Measurements from ENCODE around the gene PPT2. TPM values are rescaled to one million over a fixed set of nuclear protein-coding genes. Genes with fewer than 3 reads are reported as not detected.

Gene PPT2
- total and polyA plus RNA-seq, 2 donors (not counting 3 experiments of a cell fraction or from before 2014, with no cell fraction given), result 27.2 to 47.3 TPM

DNA sequence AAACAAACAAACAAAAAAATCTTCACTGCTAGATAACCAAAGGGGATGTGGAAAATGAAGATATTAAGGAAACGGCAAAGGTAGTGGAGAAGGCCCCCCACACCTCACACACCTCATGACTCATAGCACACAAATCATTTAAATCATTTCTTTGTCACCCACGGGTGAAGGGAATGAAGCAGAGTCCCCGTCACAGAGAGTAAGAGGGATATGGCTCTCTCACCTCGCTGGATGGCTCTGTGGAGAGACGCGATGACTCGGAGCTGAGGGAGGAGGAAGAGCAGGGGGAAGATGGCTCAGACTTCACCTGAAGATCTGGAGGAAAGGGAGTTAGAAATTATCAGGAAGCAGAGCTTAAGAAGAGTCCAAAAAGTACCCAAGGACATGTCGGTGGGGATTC is 27.1 kb upstream of the PPT2 start:
- peaks cover 20% of the 10 kb centered on the region for H3K4me1 ChIP-seq (ENCODE audit: control insufficient read depth, extremely low read depth, insufficient read depth, low read length)
- no peak for FAIRE-seq
- dilution Hi-C loops (cut with MboI; ENCODE audit: extremely low pct_ligation_motif_present, low sequenced_read_pairs) (no loop called here), intact Hi-C loops (cut with micrococcal nuclease) (no loop called here)
- H3K27me3 ChIP-seq (ENCODE audit: control insufficient read depth in 2 of 2, insufficient read depth in 2 of 2, low read length in 2 of 2), result no peaks in the 10 kb centered on the region
- no peak for TF ChIP-seq POLR2A (IDR thresholded peaks at IDR 0.05; ENCODE audit: low read depth, low read length)
- no peak for TF ChIP-seq EZH2 (IDR thresholded peaks at IDR 0.05; ENCODE audit: borderline replicate concordance, low read depth, low read length, severe bottlenecking)
- TF ChIP-seq POLR2AphosphoS5 (IDR thresholded peaks at IDR 0.05; ENCODE audit: insufficient read depth, low read depth, low read length), result no peak
- TF ChIP-seq, protein P1, sequence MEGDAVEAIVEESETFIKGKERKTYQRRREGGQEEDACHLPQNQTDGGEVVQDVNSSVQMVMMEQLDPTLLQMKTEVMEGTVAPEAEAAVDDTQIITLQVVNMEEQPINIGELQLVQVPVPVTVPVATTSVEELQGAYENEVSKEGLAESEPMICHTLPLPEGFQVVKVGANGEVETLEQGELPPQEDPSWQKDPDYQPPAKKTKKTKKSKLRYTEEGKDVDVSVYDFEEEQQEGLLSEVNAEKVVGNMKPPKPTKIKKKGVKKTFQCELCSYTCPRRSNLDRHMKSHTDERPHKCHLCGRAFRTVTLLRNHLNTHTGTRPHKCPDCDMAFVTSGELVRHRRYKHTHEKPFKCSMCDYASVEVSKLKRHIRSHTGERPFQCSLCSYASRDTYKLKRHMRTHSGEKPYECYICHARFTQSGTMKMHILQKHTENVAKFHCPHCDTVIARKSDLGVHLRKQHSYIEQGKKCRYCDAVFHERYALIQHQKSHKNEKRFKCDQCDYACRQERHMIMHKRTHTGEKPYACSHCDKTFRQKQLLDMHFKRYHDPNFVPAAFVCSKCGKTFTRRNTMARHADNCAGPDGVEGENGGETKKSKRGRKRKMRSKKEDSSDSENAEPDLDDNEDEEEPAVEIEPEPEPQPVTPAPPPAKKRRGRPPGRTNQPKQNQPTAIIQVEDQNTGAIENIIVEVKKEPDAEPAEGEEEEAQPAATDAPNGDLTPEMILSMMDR (IDR thresholded peaks at IDR 0.05; ENCODE audit: extremely low read depth in 1 of 2, insufficient read depth in 1 of 2, low read depth in 1 of 2, low read length in 2 of 2), result no peak
- TF ChIP-seq JUN (IDR thresholded peaks at IDR 0.05; ENCODE audit: borderline replicate concordance, insufficient read depth, insufficient read length, low read depth), result no peak
- no peak for TF ChIP-seq FOS (IDR thresholded peaks at IDR 0.05; ENCODE audit: borderline replicate concordance, insufficient read depth, low read length)
- no peak for TF ChIP-seq MYC (IDR thresholded peaks at IDR 0.05; ENCODE audit: low read depth, low read length)
- no peak for TF ChIP-seq GATA2 (IDR thresholded peaks at IDR 0.05; ENCODE audit: insufficient read depth, insufficient read length, low read depth, low read length)
- TF ChIP-seq, protein P2, sequence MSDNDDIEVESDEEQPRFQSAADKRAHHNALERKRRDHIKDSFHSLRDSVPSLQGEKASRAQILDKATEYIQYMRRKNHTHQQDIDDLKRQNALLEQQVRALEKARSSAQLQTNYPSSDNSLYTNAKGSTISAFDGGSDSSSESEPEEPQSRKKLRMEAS (IDR thresholded peaks at IDR 0.05; ENCODE audit: insufficient read depth, insufficient read length), result no peak
- no peaks in the 10 kb centered on the region for H4K20me1 ChIP-seq (replicated peaks; ENCODE audit: control insufficient read depth, extremely low read depth, insufficient read depth, low read length)
- peak overlapping the region in 2 of 3 experiments; percentile 84 to 99 for H3K4me3 ChIP-seq (replicated peaks in 1 of 3; ENCODE audit: insufficient read depth in 1 of 3, low read depth in 1 of 3, low read length in 3 of 3)
- CTCF ChIA-PET, result interaction anchor here (1.1 to 2.7 kb wide), 2 partner anchors 8 to 10 kb away, joined by 4 to 15 read pairs; no protein-coding TSS in a partner anchor
- H2AFZ ChIP-seq (ENCODE audit: low read depth, low read length), result no peak overlapping the region
- no peak for DNase-seq (ENCODE audit: low read depth, low spot score)
- H3K9me3 ChIP-seq (replicated peaks; ENCODE audit: control insufficient read depth, insufficient read depth, low read length), result no peaks in the 10 kb centered on the region
- no TSS peak for BruUV-seq (replicated peaks)
- no peaks in the 10 kb centered on the region for H3K9me1 ChIP-seq (replicated peaks; ENCODE audit: control insufficient read depth, extremely low read depth, insufficient read depth, low read length)
- H3K36me3 ChIP-seq (ENCODE audit: control insufficient read depth in 2 of 2, extremely low read depth in 1 of 2, insufficient read depth in 2 of 2, low read length in 2 of 2), result peaks cover 5 to 19% of the 10 kb centered on the region in 2 experiments
- H3K9ac ChIP-seq (replicated peaks; ENCODE audit: extremely low read depth, insufficient read depth, low read length), result no peak overlapping the region
- no peak overlapping the region for H3K27ac ChIP-seq (ENCODE audit: insufficient read depth, low read depth, low read length)
- peaks cover 11% of the 10 kb centered on the region for H3K79me2 ChIP-seq (ENCODE audit: control insufficient read depth, insufficient read depth, low read length)
- peak overlapping the region; percentile 57 for H3K4me2 ChIP-seq (ENCODE audit: insufficient read depth, low read length)
- POLR2A ChIA-PET, result interaction anchor here (0.6 kb wide), 1 partner anchor 49 kb away, joined by 6 read pairs; the partner anchor contains the start of gene AGPAT1

Data from endothelial cell of umbilical vein (primary cell).